Chondrocyte (in vitro differentiated cells): Measurements from ENCODE around the gene RBM6. TPM values are rescaled to one million over a fixed set of nuclear protein-coding genes. Genes with fewer than 3 reads are reported as not detected.

Experiments
- DNase-seq: peaks from one replicate; pipeline ENCODE4 v3.0.0; 2021; ENCODE audit warnings: mixed read lengths, low spot score
- H3K27ac Mint-ChIP-seq: one replicate; pipeline ENCODE4 v1.8.0; 2021; ENCODE audit warnings: mild to moderate bottlenecking, moderate library complexity, mixed read lengths; ENCODE audit not compliant: unreplicated experiment
- H3K27me3 Mint-ChIP-seq: 2 replicates; pipeline ENCODE4 v1.8.0; 2021; ENCODE audit warnings: low read depth, mixed read lengths
- H3K36me3 Mint-ChIP-seq: 2 replicates; pipeline ENCODE4 v1.8.0; 2021; ENCODE audit warnings: low read depth, mixed read lengths
- H3K4me1 Mint-ChIP-seq: 2 replicates; pipeline ENCODE4 v1.8.0; 2021; ENCODE audit warnings: low read depth, mild to moderate bottlenecking, mixed read lengths
- H3K4me3 Mint-ChIP-seq: one replicate; pipeline ENCODE4 v1.8.0; 2021; ENCODE audit warnings: mild to moderate bottlenecking, moderate library complexity, mixed read lengths; ENCODE audit not compliant: unreplicated experiment
- H3K9me3 Mint-ChIP-seq: 2 replicates; pipeline ENCODE4 v1.8.0; 2021; ENCODE audit warnings: low read depth, mixed read lengths
- CTCF ChIP-seq: fragments of 200-600 bp; sonication (generic); IDR thresholded peaks from 2 replicates; pipeline ENCODE4 v1.5.0; 2021; ENCODE audit warnings: antibody characterized with exemption, mild to moderate bottlenecking, moderate library complexity
- total RNA-seq: library from RNA; stranded (reverse); gene quantifications from 3 replicates; pipeline ENCODE4 v1.2.1, GENCODE V29; 2021

The RBM6 gene
- total RNA-seq, 1 donor from 2014 or later = 57.1 TPM

DNA sequence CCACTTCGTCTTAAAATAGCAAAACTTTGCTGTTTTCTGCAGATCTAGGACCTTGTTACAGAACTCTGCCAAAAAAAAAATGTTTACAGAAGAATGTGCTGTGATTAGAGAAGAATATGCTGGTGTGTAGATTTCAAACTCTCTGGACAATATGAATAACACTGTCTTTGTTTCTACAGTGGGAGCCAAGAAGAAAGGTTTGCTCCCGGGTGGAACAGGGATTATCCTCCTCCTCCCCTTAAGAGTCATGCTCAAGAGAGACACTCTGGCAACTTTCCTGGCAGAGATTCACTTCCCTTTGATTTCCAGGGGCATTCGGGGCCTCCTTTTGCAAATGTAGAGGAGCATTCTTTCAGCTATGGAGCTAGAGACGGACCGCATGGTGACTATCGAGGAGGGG lies 27.3 kb downstream of the RBM6 start:
- peaks cover 8% of the 10 kb centered on the region for H3K36me3 Mint-ChIP-seq
- H3K27me3 Mint-ChIP-seq = no peaks in the 10 kb centered on the region
- TF ChIP-seq CTCF = no peak
- DNase-seq = no peak
- H3K4me3 Mint-ChIP-seq = peak overlapping the region; percentile 0
- H3K9me3 Mint-ChIP-seq = no peaks in the 10 kb centered on the region
- peaks cover 52% of the 10 kb centered on the region for H3K4me1 Mint-ChIP-seq
- H3K27ac Mint-ChIP-seq = peak overlapping the region; percentile 78

DNA sequence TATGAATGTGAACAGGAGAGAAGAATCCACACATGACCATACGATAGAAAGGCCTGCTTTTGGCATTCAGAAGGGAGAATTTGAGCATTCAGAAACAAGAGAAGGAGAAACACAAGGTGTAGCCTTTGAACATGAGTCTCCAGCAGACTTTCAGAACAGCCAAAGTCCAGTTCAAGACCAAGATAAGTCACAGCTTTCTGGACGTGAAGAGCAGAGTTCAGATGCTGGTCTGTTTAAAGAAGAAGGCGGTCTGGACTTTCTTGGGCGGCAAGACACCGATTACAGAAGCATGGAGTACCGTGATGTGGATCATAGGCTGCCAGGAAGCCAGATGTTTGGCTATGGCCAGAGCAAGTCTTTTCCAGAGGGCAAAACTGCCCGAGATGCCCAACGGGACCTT lies 28.4 kb downstream of the RBM6 start:
- Mint-ChIP-seq H3K27me3 (no peaks in the 10 kb centered on the region), H3K36me3 (peaks cover 8% of the 10 kb centered on the region), H3K4me1 (peaks cover 60% of the 10 kb centered on the region), H3K9me3 (no peaks in the 10 kb centered on the region), H3K4me3 (no peak overlapping the region), H3K27ac (no peak overlapping the region)
- DNase-seq = no peak
- no peak for TF ChIP-seq CTCF

DNA sequence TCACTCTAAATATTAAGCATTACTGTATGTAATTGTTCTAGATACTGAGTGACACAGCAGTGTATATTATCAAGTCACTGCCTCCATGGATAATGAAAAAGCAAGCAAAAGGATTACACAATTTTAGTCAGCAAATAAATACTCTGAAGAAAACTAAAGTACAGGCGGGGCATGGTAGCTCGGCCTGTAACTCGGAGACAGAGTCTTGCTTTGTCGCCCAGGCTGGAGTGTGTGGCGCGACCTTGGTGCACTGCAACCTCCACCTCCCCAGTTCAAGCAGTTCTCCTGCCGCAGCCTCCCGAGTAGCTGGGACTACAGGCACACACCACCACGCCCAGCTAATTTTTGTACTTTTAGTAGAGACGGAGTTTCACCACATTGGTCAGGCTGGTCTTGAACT lies 32.7 kb downstream of the RBM6 start:
- H3K27ac Mint-ChIP-seq = peak overlapping the region; percentile 84
- no peak overlapping the region for H3K4me3 Mint-ChIP-seq
- H3K36me3 Mint-ChIP-seq = peaks cover 5% of the 10 kb centered on the region
- peaks cover 46% of the 10 kb centered on the region for H3K4me1 Mint-ChIP-seq
- no peaks in the 10 kb centered on the region for H3K9me3 Mint-ChIP-seq
- DNase-seq = no peak
- TF ChIP-seq CTCF = no peak
- H3K27me3 Mint-ChIP-seq = no peaks in the 10 kb centered on the region

DNA sequence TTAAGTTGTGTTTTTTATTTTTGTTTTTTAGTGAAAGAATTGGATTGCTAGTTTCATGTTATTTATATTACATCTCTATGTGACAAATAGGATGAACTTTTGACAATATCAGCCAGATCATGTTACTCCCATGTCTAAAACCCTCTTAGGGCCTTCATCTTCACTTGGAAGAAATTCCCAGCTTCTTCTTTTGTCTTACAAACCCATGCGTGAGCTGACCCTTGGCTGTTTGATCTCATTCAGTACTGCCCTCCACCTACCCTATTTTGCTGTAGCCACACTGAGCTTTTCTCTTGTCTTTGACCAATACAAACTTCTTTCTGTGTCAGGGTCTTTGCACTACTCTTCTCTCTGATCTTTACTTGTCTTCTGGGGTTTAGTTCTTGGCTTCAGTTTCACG lies 37.0 kb downstream of the RBM6 start:
- Mint-ChIP-seq H3K27me3 (no peaks in the 10 kb centered on the region), H3K36me3 (peaks cover 3% of the 10 kb centered on the region), H3K4me3 (no peak overlapping the region), H3K27ac (no peak overlapping the region), H3K4me1 (peaks cover 12% of the 10 kb centered on the region), H3K9me3 (no peaks in the 10 kb centered on the region)
- no peak for TF ChIP-seq CTCF
- DNase-seq = no peak

GRCh38 chr3:49984394-49984793 lies 44.4 kb downstream of the RBM6 start:
- no peak for TF ChIP-seq CTCF
- H3K27ac Mint-ChIP-seq = no peak overlapping the region
- H3K27me3 Mint-ChIP-seq = no peaks in the 10 kb centered on the region
- no peaks in the 10 kb centered on the region for H3K4me1 Mint-ChIP-seq
- DNase-seq = no peak
- H3K36me3 Mint-ChIP-seq = peaks cover 6% of the 10 kb centered on the region
- H3K4me3 Mint-ChIP-seq = no peak overlapping the region
- no peaks in the 10 kb centered on the region for H3K9me3 Mint-ChIP-seq
